ENCODE measurements around the gene ZNF367. TPM values are rescaled to one million over a fixed set of nuclear protein-coding genes. Genes with fewer than 3 reads are reported as not detected.
A peak's percentile ranks its signal among the peaks of the same experiment; 100 is the strongest.

ZNF367 gene
- total and polyA plus RNA-seq, 2 donors (not counting 1 experiment from before 2014, with no cell fraction given) = 1.3 to 2.2 TPM

DNA sequence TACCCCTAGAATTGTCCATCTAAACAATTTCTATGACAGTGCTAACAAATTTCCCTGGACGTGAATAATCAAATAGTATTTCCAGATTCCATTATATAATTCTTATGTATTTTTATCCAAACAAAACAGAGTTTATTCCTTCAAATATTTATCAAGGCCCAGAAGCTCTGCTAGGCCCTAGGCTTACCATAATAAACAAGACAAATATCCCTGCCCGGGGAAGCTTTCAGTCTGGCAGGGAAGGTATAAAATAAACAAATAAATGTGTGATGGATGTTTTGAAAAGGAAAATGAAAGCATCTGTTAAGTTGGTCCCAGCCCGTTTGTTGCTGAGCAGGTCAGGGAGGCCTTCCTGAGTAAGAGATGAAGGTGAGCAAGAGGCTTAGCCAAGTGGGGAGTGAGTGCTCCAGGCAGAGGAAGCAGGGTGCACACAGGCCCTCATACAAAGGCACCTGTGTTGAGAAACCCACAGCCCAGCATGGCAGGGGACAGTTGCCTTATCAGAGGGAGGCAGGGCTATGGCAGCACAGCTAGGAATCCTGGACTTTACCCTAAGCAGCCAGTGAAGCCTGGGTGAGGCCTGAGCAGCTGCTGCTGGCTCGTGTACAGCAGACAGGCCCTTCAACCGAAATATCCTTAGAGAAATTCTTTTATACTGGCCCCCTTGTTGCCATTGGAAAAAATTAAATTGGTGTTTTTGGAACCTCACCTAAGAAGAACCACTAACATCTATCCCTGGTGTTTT, 27.0 kb downstream of the ZNF367 start:
- DNase-seq = no peak
- peaks cover 0 to 7% of the 10 kb centered on the region in 2 experiments for H3K36me3 ChIP-seq (replicated peaks in 1 of 2; ENCODE audit: control extremely low read depth in 1 of 2, control insufficient read depth in 1 of 2, extremely low read depth in 1 of 2, insufficient read depth in 2 of 2, low read length in 1 of 2)
- no peaks in the 10 kb centered on the region for H3K4me1 ChIP-seq (ENCODE audit: control insufficient read depth in 2 of 2, insufficient read depth in 2 of 2, low read length in 2 of 2)
- ChIA-PET POLR2A (no interaction called here), CTCF (interaction anchor here (1.1 kb wide), 1 partner anchor 63 kb away, joined by 3 read pairs; no protein-coding TSS in a partner anchor)
- no peaks in the 10 kb centered on the region for H4K20me1 ChIP-seq (ENCODE audit: control insufficient read depth, insufficient read depth, low read length, poor library complexity, severe bottlenecking)
- 94% methylated on average over 2 of the region's 5 CpGs for WGBS (ENCODE audit: insufficient coverage)
- Mint-ChIP-seq H3K27ac (no peak overlapping the region), H3K9me3 (ENCODE audit: insufficient read depth) (no peaks in the 10 kb centered on the region), H3K4me3 (no peak overlapping the region), H3K4me1 (no peaks in the 10 kb centered on the region), H3K27me3 (no peaks in the 10 kb centered on the region)
- H3K9ac ChIP-seq (ENCODE audit: low read length) = no peak overlapping the region
- peak overlapping the region; percentile 10 for H2AFZ ChIP-seq (ENCODE audit: insufficient read depth, low read depth, low read length, poor library complexity, severe bottlenecking)
- intact Hi-C loops (cut with micrococcal nuclease) = no loop called here
- ATAC-seq (ENCODE audit: low read depth) = no peak
- H3K79me2 ChIP-seq (ENCODE audit: control insufficient read depth, insufficient read depth, low read length) = no peaks in the 10 kb centered on the region
- H3K27me3 ChIP-seq (replicated peaks in 1 of 4; ENCODE audit: control extremely low read depth in 1 of 4, control insufficient read depth in 3 of 4, insufficient read depth in 4 of 4, low read length in 3 of 4) = no peaks in the 10 kb centered on the region
- no peak overlapping the region for H3K27ac ChIP-seq (ENCODE audit: low read length in 2 of 2)
- no peaks in the 10 kb centered on the region for H3K9me3 ChIP-seq (ENCODE audit: control extremely low read depth in 1 of 3, control insufficient read depth in 2 of 3, insufficient read depth in 1 of 3, low read length in 2 of 3)
- H3K4me3 ChIP-seq (ENCODE audit: control extremely low read depth in 1 of 5, extremely low read depth in 1 of 5, insufficient read depth in 1 of 5, low read depth in 2 of 5, low read length in 4 of 5) = no peak overlapping the region
- TF ChIP-seq, protein P1, sequence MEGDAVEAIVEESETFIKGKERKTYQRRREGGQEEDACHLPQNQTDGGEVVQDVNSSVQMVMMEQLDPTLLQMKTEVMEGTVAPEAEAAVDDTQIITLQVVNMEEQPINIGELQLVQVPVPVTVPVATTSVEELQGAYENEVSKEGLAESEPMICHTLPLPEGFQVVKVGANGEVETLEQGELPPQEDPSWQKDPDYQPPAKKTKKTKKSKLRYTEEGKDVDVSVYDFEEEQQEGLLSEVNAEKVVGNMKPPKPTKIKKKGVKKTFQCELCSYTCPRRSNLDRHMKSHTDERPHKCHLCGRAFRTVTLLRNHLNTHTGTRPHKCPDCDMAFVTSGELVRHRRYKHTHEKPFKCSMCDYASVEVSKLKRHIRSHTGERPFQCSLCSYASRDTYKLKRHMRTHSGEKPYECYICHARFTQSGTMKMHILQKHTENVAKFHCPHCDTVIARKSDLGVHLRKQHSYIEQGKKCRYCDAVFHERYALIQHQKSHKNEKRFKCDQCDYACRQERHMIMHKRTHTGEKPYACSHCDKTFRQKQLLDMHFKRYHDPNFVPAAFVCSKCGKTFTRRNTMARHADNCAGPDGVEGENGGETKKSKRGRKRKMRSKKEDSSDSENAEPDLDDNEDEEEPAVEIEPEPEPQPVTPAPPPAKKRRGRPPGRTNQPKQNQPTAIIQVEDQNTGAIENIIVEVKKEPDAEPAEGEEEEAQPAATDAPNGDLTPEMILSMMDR (IDR thresholded peaks at IDR 0.05) = no peak
- TF ChIP-seq EZH2 (IDR thresholded peaks at IDR 0.05; ENCODE audit: borderline replicate concordance, insufficient read depth, low read depth, low read length, poor library complexity, severe bottlenecking) = no peak
- H3K4me2 ChIP-seq (replicated peaks; ENCODE audit: low read depth, low read length, poor library complexity, severe bottlenecking) = no peak overlapping the region

GRCh38 chr9:96388144-96388543, 30.0 kb downstream of the ZNF367 start:
- no peak overlapping the region for H3K4me3 ChIP-seq (ENCODE audit: control extremely low read depth in 1 of 5, extremely low read depth in 1 of 5, insufficient read depth in 1 of 5, low read depth in 2 of 5, low read length in 4 of 5)
- no peaks in the 10 kb centered on the region for H4K20me1 ChIP-seq (ENCODE audit: control insufficient read depth, insufficient read depth, low read length, poor library complexity, severe bottlenecking)
- peaks cover under 1 to 4% of the 10 kb centered on the region in 2 donors for H3K4me1 ChIP-seq (ENCODE audit: control insufficient read depth in 2 of 2, insufficient read depth in 2 of 2, low read length in 2 of 2)
- no peaks in the 10 kb centered on the region for H3K9me3 ChIP-seq (ENCODE audit: control extremely low read depth in 1 of 3, control insufficient read depth in 2 of 3, insufficient read depth in 1 of 3, low read length in 2 of 3)
- H3K27me3 ChIP-seq (replicated peaks in 1 of 4; ENCODE audit: control extremely low read depth in 1 of 4, control insufficient read depth in 3 of 4, insufficient read depth in 4 of 4, low read length in 3 of 4) = no peaks in the 10 kb centered on the region
- TF ChIP-seq, protein P1 (IDR thresholded peaks at IDR 0.05) = no peak
- TF ChIP-seq EZH2 (IDR thresholded peaks at IDR 0.05; ENCODE audit: borderline replicate concordance, insufficient read depth, low read depth, low read length, poor library complexity, severe bottlenecking) = no peak
- ChIA-PET CTCF (no interaction called here), POLR2A (no interaction called here)
- intact Hi-C loops (cut with micrococcal nuclease) = no loop called here
- DNase-seq (no peak), ATAC-seq (ENCODE audit: low read depth) (no peak)
- 100% methylated on average over 10 of the region's 11 CpGs for WGBS (ENCODE audit: insufficient coverage)
- no peaks in the 10 kb centered on the region for H3K27me3 Mint-ChIP-seq
- no peak overlapping the region for H2AFZ ChIP-seq (ENCODE audit: insufficient read depth, low read depth, low read length, poor library complexity, severe bottlenecking)
- H3K9me3 Mint-ChIP-seq (ENCODE audit: insufficient read depth) = no peaks in the 10 kb centered on the region
- no peak overlapping the region for H3K4me2 ChIP-seq (replicated peaks; ENCODE audit: low read depth, low read length, poor library complexity, severe bottlenecking)
- H3K4me1 Mint-ChIP-seq = peaks cover 4% of the 10 kb centered on the region
- no peaks in the 10 kb centered on the region for H3K79me2 ChIP-seq (ENCODE audit: control insufficient read depth, insufficient read depth, low read length)
- H3K9ac ChIP-seq (ENCODE audit: low read length) = no peak overlapping the region
- no peak overlapping the region for H3K27ac ChIP-seq (ENCODE audit: low read length in 2 of 2)
- no peak overlapping the region for H3K27ac Mint-ChIP-seq
- no peak overlapping the region for H3K4me3 Mint-ChIP-seq
- peaks cover 0 to 7% of the 10 kb centered on the region in 2 experiments for H3K36me3 ChIP-seq (replicated peaks in 1 of 2; ENCODE audit: control extremely low read depth in 1 of 2, control insufficient read depth in 1 of 2, extremely low read depth in 1 of 2, insufficient read depth in 2 of 2, low read length in 1 of 2)

Measured in B cell (primary cell).